Esophagus (tissue), 2 donors: ENCODE results near the gene PKNOX2. TPM values are rescaled to one million over a fixed set of nuclear protein-coding genes. Genes with fewer than 3 reads are reported as not detected.
A peak's percentile ranks its signal among the peaks of the same experiment; 100 is the strongest.

Source experiments
- H3K27ac ChIP-seq, 2 donors: one replicate each; pipeline ENCODE4 v1.5.1; 2013; ENCODE audit warnings: low read depth in 2 of 2, mild to moderate bottlenecking in 2 of 2, inconsistent platforms in 1 of 2, low read length in 1 of 2, moderate library complexity in 1 of 2
- H3K27me3 ChIP-seq, 2 donors: one replicate each; pipeline ENCODE4 v1.6.1; 2013; ENCODE audit warnings: low read length in 2 of 2, control low read depth in 1 of 2, mild to moderate bottlenecking in 1 of 2; ENCODE audit not compliant: insufficient read depth in 2 of 2, control insufficient read depth in 1 of 2
- H3K36me3 ChIP-seq, 2 donors: one replicate each; pipeline ENCODE4 v1.6.1; 2013; ENCODE audit warnings: low read length in 1 of 2; ENCODE audit not compliant: control insufficient read depth in 2 of 2, insufficient read depth in 2 of 2
- H3K4me1 ChIP-seq, 2 donors: one replicate each; pipeline ENCODE4 v1.6.1; 2013; ENCODE audit warnings: low read length in 1 of 2; ENCODE audit not compliant: control insufficient read depth in 2 of 2, insufficient read depth in 2 of 2
- H3K4me3 ChIP-seq, 2 donors: one replicate each; pipeline ENCODE4 v1.5.1; 2013; ENCODE audit warnings: low read length in 2 of 2, mild to moderate bottlenecking in 2 of 2, low read depth in 1 of 2, moderate library complexity in 1 of 2
- H3K9me3 ChIP-seq, 2 donors: one replicate each; pipeline ENCODE4 v1.6.1; 2013; ENCODE audit warnings: mild to moderate bottlenecking in 2 of 2, low read depth in 1 of 2, low read length in 1 of 2, moderate library complexity in 1 of 2; ENCODE audit not compliant: control insufficient read depth in 2 of 2, insufficient read depth in 1 of 2
- WGBS, 2 donors: extraction: QIAGEN DNeasy Blood & Tissue Kit; methylation state at CpG; one replicate each; pipeline ENCODE4 v1.1.7; 2013; 5-methylcytosine and 5-hydroxymethylcytosine counted together
- polyA plus RNA-seq, 2 donors: library from polyadenylated mRNA; stranded (reverse); fragments of 200-250 nt; gene quantifications; one replicate each; pipeline ENCODE4 v1.2.3, GENCODE V29; 2013
- donor health status: healthy with polysubstance abuse.
- donor health status: Bipolar disorder and iron deficiency.

The PKNOX2 gene
- polyA plus RNA-seq, 2 donors, result 0.24 to 0.43 TPM

DNA sequence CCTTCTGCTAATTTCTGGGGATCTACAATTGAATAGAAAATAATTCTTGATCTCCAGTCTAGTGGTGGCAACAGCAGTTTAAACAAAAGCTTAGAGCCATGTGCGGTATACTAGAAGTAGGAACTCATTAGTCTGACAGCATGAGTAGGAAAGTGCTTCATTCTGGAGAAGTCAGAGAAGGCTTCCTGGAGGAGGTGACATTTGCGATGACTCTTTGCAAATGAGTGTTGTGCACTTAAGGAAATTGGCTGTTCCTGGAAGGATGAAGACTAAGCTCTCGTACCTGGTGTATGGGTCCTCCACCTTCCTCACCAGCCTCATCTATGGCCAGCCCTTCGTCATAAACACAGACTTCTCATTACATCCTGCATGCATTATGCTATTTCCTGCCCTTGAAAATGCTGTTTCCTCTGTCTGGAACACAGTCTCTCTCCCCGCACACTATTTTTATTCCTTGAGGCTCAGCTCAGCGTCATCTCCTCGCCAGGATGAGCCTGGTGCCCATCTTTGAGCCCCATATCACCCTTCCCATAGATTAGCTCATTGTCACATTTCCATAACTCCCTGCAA is 132.9 kb downstream of the PKNOX2 start:
- H3K27ac ChIP-seq, result no peak overlapping the region
- no peaks in the 10 kb centered on the region for H3K4me1 ChIP-seq
- WGBS, 2 donors, result 77 to 78% methylated on average over 7 of the region's 7 CpGs
- no peaks in the 10 kb centered on the region for H3K27me3 ChIP-seq
- no peaks in the 10 kb centered on the region for H3K36me3 ChIP-seq
- no peak overlapping the region for H3K4me3 ChIP-seq
- no peaks in the 10 kb centered on the region for H3K9me3 ChIP-seq

DNA sequence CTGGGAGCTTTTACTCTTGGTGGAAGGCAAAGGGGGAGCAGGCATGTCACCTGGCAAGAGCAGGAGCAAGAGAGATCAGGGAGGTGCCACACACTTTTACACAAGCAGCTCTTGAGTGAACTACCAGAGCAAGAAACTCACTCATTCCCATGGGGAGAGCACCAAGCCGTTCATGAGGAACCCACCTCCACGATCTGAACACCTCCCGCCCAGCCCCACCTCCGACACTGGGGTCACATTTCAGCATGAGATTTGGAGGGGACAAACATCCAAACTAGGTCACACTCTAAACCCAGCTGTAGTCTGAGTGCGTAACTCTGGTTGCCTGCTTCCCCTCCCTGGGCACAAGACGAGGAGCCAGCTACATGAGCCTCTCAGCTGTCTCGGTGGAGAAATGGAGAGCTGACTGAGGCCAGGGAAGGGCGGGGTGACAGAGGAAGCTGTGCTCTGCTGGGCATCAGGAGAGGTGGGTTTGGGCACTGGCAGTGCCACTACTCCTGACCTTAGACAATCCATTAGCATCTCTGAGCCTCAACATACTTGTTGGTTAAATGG is 134.6 kb downstream of the PKNOX2 start:
- 85 to 89% methylated on average over 8 of the region's 8 CpGs for WGBS, 2 donors
- H3K36me3 ChIP-seq, result no peaks in the 10 kb centered on the region
- no peaks in the 10 kb centered on the region for H3K27me3 ChIP-seq
- H3K4me1 ChIP-seq, result no peaks in the 10 kb centered on the region
- H3K27ac ChIP-seq, result no peak overlapping the region
- no peaks in the 10 kb centered on the region for H3K9me3 ChIP-seq
- no peak overlapping the region for H3K4me3 ChIP-seq

DNA sequence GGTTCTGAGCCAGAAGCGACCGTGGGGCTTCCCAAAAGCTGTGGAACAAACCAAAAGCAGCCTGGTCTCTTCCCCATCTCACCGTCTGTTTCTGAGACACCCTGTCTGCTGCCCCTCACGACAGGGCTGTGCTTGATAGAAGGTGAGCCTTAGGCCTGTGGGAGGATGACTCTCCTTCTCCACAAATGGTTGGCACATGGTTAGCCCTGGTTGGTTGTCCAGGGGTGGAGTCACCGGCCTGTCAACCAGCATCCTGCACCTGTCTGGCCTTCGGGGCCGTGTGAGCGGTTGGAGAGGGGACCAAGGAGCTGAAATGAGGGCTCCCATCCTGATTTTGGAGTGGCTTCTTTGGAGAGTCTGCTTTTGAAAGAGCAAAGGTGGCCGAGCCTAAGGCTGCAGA is 135.3 kb downstream of the PKNOX2 start:
- WGBS, 2 donors, result 92% methylated on average over 9 of the region's 9 CpGs
- Histone ChIP-seq H3K36me3 (no peaks in the 10 kb centered on the region), H3K4me1 (no peaks in the 10 kb centered on the region), H3K9me3 (no peaks in the 10 kb centered on the region), H3K27ac (no peak overlapping the region), H3K4me3 (no peak overlapping the region), H3K27me3 (no peaks in the 10 kb centered on the region)

DNA sequence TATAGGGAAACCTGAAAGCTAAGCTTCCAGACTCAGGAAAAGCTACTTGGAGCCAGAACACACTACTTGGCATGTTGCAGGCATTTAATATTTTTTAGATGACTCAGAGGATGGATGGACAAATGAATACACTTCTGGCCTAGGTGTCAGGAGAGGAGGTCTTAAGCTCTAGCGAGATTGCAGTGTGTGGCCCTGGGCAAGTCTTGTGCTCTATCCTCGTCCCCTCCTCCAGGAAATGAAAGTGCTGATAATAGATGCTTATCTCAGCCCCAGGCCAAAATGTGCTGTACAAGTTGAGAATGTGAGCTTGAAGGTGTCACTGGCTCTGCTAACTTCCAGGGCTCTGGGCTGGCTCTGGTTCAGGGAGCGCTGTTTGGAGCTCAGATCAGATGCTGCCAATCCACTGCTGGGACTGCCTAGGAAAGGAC is 136.3 kb downstream of the PKNOX2 start:
- Histone ChIP-seq H3K9me3 (no peaks in the 10 kb centered on the region), H3K36me3 (no peaks in the 10 kb centered on the region), H3K27ac (peak overlapping the region in 1 of 2 donors; percentile 2), H3K27me3 (no peaks in the 10 kb centered on the region), H3K4me1 (no peaks in the 10 kb centered on the region), H3K4me3 (no peak overlapping the region)
- 29 to 39% methylated on average over 3 of the region's 3 CpGs for WGBS, 2 donors

DNA sequence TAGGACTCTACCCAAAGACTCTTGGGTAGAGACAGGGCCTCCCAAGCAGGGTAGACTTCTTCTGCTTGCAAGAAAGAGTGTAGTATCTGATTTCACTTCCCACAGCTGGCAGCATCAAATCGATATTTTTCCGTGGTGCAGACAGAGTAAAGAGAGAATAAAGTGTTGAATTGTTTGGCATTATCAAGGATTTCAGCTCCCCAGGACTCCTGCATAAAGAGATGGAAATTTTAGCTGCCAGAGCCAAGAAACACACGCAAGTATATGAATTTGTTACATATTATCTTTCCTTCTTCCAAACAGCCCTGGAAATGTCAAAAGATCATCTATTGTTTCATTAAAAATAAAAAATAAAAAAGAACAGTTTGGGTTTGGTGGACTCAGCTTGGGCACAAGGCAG is 136.8 kb downstream of the PKNOX2 start:
- Histone ChIP-seq H3K27me3 (no peaks in the 10 kb centered on the region), H3K4me3 (no peak overlapping the region), H3K27ac (peak overlapping the region in 1 of 2 donors; percentile 2), H3K9me3 (no peaks in the 10 kb centered on the region), H3K4me1 (no peaks in the 10 kb centered on the region), H3K36me3 (no peaks in the 10 kb centered on the region)
- 50 to 51% methylated on average over 3 of the region's 3 CpGs for WGBS, 2 donors

DNA sequence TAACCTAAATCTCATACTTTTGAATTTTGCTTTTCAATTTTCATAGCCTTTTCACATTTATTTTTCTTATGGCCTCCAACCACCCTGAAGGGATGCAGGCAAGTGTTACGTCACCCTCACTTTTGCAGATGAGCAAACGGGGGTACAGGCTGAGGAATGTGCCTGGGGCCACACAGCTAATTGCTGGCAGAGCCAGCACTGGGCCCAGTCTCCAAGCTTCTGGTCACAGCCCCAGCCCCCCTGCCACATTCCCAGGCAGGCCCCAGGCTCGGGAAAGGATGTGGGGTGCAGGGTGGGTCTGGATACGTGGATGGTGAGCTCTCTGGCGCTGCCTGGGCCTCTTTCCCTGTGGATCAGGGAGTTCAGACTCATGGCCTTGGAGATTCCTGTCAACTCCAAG is 138.6 kb downstream of the PKNOX2 start:
- H3K36me3 ChIP-seq, result no peaks in the 10 kb centered on the region
- H3K27ac ChIP-seq, result no peak overlapping the region
- no peak overlapping the region for H3K4me3 ChIP-seq
- 84 to 93% methylated on average over 5 of the region's 5 CpGs for WGBS, 2 donors
- H3K27me3 ChIP-seq, result no peaks in the 10 kb centered on the region
- H3K9me3 ChIP-seq, result no peaks in the 10 kb centered on the region
- no peaks in the 10 kb centered on the region for H3K4me1 ChIP-seq

DNA sequence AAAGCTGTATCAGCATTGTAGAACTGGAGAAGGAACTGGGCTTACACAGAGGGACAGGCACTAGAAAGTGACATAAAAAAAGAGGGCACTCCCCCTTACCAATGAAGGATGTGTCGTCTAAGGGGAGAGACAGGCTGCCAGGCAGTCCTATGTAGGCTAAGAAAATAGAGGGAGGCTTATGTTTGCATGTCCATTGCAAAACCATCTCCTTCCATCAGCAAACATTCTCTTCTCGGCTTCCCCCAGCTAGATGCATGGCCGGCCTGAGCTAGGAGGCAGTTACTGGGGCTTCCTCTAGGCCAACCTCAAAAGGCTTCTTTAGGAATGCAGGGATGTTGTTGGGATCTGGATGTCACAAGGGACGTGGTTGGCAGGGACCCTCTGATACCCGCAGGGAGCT is 139.1 kb downstream of the PKNOX2 start:
- WGBS, 2 donors, result 65 to 85% methylated on average over 5 of the region's 5 CpGs
- Histone ChIP-seq H3K27ac (no peak overlapping the region), H3K27me3 (no peaks in the 10 kb centered on the region), H3K4me1 (no peaks in the 10 kb centered on the region), H3K9me3 (no peaks in the 10 kb centered on the region), H3K4me3 (no peak overlapping the region), H3K36me3 (no peaks in the 10 kb centered on the region)

DNA sequence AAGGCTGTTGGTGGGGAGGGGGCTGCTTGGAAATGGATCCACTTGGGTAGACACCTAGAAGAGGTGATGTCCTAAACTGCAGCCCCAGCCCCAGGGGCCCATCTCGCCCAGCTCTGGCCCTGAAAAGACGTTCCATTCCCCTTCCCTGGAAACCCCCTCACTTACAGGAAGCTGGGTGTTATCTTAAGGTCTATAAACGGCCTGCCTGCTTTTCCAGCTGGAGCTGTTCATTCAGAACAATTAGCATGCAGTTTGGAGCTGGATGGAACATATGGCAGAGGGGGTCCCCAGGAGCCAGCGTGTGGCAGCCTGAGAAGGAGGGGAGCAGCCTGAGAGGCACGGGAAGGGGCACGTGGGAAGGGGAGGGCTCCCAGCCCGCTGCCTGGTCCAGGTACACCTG is 139.6 kb downstream of the PKNOX2 start:
- H3K36me3 ChIP-seq, result no peaks in the 10 kb centered on the region
- WGBS, 2 donors, result 75 to 82% methylated on average over 7 of the region's 7 CpGs
- H3K4me1 ChIP-seq, result no peaks in the 10 kb centered on the region
- H3K27ac ChIP-seq, result no peak overlapping the region
- no peaks in the 10 kb centered on the region for H3K27me3 ChIP-seq
- no peaks in the 10 kb centered on the region for H3K9me3 ChIP-seq
- H3K4me3 ChIP-seq, result no peak overlapping the region

DNA sequence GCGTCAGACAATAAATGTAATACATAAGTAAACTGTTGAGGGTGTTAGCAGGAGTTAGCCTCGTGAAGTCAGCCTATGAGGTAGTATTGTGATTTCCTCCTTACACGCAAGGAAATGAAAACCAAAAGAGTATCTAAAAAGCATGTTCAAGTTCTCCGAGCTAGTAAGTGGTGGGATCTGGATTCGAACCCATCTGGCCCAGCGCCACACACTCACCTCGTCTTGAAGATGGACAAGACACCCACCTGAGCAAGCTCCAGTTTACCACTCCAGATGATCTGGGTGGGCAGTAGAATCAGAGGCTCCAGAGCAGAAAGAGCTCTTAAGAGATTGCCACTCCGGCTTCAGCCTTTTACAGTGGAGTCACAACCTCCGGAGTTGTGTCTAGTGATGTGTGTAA is 140.3 kb downstream of the PKNOX2 start:
- no peaks in the 10 kb centered on the region for H3K27me3 ChIP-seq
- H3K4me3 ChIP-seq, result no peak overlapping the region
- H3K27ac ChIP-seq, result no peak overlapping the region
- H3K9me3 ChIP-seq, result no peaks in the 10 kb centered on the region
- H3K36me3 ChIP-seq, result no peaks in the 10 kb centered on the region
- no peaks in the 10 kb centered on the region for H3K4me1 ChIP-seq
- 84 to 89% methylated on average over 9 of the region's 9 CpGs for WGBS, 2 donors

DNA sequence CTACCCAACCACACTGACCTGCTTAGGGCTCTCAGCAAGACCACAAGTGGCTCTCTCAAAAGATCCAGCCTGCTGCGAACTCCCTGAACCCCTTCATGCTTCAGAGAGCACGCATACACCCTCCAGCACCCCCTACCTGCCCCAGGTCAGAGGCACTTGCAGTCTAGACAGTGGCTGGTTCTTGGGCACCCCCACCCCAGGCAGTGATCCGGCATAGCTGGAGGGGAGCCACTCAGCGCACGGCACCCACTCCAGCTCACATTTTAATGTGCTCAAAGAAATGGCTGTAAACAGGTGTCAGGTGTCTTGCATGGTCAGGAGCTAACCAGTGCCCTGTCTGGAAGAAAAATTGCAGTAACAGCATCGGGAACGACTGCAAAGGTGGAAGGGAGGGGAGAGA is 140.8 kb downstream of the PKNOX2 start:
- no peaks in the 10 kb centered on the region for H3K27me3 ChIP-seq
- 79 to 84% methylated on average over 7 of the region's 7 CpGs for WGBS, 2 donors
- H3K4me1 ChIP-seq, result no peaks in the 10 kb centered on the region
- H3K27ac ChIP-seq, result no peak overlapping the region
- H3K36me3 ChIP-seq, result no peaks in the 10 kb centered on the region
- H3K9me3 ChIP-seq, result no peaks in the 10 kb centered on the region
- no peak overlapping the region for H3K4me3 ChIP-seq
